Renal cortical epithelial cell (primary cell): ENCODE data around the gene CHGA. TPM values are rescaled to one million over a fixed set of nuclear protein-coding genes. Genes with fewer than 3 reads are reported as not detected.

Experiments
- DNase-seq: peaks from one replicate; pipeline ENCODE4 v3.0.0-alpha.2; 2011; ENCODE audit warnings: low read depth
- total RNA-seq: library from RNA; depleted of rRNA; stranded (reverse); fragments of >200 nt; gene quantifications from 2 replicates; pipeline ENCODE4 v1.2.3, GENCODE V29; 2014

The CHGA gene
- total RNA-seq, 1 donor from 2014 or later = not detected

DNA sequence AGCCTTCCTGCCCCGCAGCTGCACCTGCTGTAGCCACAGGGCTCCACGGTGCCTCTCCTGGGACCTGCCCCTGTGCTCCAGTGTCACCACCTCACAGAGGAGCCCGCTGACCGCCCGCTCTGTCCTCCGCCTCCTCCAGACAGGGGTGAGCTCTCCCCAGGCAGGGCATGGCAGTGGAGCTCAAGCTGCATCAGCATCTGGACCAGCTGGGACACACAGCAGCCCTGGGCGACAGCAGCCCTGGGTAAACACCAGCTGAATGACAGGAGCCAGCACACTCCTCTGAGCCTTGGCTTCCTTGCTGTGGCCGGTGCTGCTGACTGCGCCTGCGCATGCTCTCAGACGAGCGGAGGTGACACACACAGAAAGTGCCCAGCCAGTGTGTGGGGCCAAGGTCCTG is 22.0 kb downstream of the CHGA start:
- no peak for DNase-seq

DNA sequence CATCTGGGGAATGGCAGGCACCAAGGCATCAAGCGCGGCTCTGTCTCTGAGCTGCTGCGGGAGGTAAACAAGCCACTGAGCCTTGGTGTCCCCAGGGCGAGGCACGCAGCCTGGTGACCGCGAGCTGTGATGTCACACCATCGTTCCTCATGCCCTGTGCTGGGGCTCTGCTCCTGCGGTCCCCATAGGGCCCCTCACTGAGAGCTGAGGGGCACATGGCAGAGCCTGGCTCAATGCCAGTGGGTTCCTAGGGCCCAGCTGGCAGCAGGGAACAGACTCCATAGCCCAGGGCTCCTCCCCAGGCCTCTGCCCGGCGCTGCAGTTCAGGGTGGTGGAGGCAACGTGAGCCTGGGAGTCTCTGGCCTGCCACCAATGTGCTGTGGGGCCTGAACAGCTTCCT is 22.6 kb downstream of the CHGA start:
- DNase-seq = no peak

DNA sequence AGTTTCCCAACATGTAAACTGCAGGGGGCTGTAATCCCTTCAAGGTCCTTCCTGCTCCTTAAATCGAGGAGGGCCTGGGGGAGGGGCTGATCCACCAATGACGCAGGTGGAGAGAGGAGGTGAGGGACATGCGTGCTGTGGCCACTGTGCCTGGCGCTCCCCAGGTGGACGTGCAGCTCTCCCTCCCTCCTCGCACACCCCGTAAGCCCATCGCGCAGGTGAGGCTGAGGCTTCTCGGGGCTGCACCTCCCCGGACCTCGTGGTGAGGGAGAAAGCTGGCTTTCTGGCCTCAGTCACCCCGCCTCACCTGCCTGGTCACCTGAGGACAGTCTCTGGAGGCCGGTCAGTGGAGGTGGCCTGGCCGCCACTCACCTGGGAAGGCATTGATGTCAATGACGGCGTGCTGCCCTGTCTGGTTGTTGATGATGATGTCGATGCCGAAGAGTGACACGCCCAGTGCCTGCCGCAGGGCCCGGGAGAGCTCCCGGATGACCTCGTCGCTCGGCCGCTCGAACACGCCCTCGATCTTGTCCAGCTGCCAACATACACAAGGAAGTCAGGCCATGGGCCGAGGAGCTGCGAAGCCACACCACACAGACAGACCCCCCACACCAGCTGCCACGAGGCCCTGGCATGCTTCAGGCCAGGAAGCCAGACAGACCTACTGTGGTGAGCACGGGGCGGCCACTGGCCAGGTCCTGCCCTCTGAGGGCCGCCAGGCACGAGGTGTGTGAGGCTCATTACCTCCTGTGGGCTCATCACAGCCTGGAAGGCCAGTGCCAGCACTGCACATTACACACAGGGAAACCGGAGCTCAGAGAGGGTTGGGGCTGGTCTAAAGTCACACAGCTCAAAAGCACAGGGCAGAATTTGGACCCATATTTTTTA is 23.3 kb downstream of the CHGA start:
- peak; percentile 81 for DNase-seq

DNA sequence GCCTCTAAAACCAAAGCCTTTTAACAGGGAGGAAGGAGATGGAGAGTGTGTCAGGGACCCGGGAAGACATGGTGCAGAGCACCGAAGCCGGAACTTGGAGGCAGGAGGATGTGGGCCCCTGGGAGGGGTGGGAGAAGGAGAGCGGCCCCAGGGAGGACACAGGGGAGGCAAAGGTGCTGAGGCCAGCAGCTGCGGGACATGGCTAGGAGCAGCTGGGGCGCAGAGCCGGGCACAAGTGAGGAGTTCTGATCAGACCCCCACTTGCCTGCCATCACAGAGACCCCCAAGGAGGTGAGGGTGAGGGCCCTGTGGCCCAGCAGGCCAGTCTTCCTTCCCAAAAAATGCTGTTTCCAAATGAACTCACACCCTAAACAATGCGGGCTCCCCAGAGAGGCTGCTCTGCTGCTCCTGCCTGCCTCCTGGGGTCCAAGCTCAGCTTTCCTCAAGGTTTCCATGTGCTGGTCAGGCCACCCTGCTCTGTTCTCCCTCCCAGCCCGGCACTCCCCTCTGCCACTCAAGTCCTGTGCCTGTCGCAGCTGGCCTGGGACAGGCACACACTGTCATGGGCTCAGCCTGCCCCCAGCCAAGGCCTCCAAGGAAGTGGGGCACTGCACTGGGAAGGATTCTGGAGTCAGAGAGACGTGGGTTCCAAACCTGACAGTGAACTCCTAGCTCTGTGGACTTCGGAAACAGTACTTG is 24.0 kb downstream of the CHGA start:
- no peak for DNase-seq

DNA sequence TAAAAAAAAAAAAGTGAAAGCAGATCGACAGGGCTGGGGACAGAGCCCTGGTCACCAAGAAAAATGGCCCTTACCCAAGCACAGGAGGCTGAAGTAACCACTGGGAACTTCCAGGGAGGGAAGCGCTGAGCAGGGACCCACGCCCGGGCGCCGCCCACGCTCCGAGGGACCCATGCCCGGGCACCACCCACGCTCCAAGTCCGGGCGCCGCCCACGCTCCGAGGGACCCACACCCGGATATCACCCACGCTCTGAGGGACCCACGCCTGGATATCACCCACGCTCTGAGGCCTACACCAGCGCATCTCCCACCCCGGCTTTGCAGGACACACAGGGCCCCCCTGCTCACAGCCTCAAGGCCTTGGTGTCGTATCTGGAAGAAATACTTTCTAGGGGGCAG is 25.7 kb downstream of the CHGA start:
- no peak for DNase-seq

DNA sequence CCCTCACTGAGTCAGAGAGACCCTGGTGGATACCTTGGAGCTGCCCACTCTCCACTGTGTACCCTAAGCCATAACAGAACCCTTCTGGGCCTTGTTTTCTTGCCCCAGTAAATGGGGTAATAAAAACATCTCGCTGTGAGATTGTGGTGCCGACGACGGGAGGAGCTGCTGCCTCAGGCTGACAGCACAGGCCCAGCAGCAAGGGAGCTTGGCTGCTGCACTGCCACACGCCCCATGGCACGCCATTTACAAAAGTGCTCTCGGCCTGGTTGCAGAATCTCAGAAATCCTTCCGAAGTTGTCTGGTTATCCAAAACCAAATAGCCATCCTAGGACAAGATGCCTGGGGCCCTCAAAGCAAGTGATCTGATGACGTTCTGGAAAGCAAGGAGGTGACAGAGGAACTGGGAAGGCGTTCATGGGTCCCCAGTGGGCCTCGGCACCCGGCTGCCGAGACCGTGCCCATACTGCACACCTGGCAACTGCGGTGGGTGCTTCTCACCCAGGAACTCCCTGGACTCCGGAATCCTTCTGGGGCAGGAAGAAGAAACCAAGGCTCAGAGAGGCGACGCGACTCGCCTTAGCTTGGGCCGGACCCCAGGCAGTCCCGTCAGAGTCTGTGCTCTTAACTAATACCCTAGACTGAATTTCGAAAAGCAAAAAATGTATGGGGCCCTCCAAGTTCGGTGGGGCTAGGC is 26.7 kb downstream of the CHGA start:
- no peak for DNase-seq

DNA sequence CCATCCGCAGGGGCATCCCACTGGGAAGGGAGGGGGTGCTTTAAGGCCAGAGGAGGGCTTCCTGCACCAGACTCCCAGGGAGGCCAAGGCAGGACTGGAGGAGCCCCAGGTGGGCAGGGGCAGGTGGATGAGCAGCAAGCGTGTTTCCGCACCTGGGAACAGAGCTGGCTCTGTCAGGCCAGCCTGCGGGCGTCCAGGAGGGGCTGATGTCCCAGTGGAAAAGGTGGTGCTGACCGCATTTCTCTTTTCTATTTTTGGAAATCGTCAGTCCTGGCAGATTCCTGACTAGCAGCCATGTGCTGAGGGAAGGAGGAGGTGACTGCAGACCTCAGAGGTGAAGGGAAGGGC is 27.2 kb downstream of the CHGA start:
- no peak for DNase-seq

DNA sequence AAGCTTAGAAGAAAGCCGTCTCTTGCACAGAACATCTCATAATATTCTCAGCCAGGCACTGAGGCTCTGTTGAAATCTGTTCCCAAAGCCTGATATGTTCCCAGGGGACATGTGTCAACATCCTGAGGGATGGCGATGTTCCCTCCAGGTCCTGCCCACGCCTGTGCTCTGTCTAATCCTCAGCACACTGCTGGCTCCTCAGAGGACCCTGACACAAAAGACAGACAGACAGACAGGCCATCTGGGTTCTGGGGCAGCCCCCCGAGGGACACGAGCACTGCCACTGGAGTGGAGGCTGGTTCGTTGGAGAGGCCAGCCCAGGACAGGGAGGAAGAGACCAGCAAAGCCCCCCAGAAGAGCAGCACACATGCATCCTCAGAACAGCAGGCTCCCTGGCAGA is 27.8 kb downstream of the CHGA start:
- no peak for DNase-seq

DNA sequence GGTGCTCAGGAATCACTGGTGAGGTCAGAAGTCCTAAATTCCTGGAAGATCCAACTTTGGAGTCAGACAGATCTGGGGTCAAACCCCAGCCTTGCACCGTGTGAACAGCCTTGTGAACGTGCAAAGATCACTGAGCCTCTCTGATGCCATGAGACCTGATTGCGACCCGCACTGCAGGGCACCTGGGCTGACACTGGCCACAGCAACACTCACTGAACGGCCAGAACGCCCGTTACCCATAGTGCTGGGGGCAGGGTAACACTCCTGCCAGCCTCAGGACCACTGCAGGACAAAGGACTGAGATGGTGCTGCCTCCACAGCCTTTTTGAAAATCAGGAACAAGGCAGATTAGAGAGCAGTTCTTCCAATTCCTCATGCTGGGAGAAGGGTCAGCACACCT is 28.3 kb downstream of the CHGA start:
- DNase-seq = no peak

DNA sequence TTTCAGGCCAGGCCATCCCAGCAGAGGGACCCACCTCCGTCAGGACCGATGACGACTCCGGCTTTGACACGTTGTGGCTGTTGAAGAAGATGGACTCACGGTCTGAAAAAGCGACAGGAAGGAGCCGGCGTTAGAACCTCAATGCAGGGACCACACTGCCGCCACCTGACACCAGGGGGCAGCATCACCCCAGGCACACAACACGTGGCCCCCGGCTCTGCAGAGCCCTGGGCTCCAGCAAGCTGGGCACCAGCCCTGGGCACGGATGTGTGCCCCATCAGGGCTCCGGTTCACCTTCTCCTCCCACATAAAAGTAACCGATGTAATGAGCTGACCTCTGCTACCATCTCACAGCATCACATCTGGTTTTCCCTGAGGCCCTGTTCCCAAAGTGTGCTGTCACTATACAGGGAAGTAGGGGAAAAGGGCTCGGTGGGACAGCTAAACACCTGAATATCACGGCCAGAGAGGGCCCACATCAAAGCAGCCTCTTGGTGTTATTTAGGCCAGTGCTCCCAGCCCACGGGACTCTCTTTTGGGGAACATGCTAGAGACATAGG is 29.0 kb downstream of the CHGA start:
- peak; percentile 25 for DNase-seq

DNA sequence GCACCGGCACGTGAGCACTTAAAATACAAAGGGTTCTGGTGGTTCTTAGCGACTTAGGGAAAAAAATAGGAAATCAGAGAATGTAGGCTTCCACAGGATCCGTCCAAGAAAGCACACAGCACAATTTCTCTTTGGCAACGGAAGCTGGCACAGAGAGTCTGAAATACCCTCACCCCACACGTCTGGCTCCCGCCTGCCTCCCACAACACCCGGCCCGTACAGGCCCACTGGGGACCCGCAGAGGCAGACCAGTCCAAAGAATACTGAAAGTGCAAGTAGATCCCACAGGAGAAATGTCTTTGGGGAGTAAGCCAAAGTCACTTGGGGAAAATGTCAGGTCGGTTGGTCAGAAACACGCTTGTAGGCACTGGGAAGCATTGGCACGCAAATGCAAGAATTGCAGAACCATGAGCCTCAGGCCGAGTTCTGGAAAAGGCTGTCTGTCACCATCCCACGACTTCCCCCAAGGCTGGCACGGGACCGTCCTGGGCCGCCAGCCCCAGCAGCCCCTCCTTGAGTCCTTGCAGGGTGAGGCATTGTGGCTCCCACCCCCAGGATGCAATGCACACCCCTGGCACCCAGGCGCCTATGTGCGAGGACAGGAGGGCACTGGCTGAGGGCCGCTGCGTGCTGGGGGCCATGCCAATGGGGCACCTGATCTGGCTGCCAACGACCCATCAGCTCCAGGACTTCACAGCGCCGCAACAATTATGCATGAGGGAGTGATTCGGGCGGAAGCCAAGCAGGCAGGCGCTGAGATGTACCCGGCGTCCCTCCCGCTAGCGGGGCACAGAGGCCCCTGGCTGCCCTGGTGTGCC is 29.7 kb downstream of the CHGA start:
- DNase-seq = no peak

DNA sequence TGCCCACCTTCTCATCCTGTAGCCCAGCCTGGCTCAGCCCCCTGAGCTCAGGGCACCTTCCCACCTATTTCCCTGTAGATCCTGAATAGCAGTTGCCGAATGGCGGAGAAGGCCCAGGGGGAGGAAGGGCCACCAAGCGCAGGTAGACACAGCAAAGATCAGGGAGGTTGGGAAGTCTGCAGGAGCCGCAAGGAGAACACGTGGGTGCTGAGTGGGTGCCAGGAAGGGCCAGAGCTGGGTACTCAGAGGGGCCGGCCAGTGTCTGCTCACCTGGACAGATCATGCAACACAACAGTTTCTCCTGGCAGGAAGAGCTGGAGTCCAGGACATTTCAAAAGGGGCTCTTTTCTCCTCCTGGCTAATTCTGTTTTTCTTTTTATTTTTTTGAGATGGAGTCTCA is 30.6 kb downstream of the CHGA start:
- DNase-seq = no peak

DNA sequence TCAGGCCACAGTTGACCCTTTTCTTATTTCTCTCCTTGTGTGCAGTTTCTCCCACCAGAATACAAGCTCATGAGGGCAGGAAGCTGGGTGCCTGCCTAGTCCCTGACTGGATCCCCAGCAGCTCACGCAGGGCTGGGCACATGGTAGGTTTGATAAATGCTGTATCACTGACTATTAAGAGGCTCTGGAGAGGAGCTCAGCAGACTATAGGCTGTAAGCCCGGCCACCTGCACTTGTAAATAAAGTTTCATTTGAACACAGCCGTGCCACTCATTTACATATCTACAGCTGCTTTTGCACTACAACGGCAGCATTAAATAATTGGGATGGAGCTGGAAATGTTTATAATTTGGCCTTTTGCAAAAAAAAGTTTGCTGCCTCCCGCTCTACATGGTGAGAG is 32.0 kb downstream of the CHGA start:
- no peak for DNase-seq

DNA sequence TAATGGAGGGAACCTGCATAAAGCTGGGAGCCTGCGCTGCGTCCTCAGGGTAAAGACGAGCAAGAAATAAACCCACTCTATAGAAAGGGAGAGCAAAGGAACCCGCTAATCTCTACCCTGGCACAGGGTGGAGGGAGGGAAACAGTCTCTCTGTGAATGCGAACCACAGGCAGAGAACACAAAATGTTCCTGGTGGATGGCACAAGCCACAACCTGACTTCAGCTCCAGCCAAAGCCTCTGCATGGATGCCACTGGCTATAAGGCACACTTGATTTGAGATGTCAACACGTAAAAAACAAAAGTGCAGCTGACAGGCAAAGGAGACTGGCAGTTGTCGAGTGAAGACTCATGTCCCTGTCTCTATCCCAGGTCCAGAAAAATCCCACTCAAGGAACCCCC is 32.4 kb downstream of the CHGA start:
- DNase-seq = no peak

DNA sequence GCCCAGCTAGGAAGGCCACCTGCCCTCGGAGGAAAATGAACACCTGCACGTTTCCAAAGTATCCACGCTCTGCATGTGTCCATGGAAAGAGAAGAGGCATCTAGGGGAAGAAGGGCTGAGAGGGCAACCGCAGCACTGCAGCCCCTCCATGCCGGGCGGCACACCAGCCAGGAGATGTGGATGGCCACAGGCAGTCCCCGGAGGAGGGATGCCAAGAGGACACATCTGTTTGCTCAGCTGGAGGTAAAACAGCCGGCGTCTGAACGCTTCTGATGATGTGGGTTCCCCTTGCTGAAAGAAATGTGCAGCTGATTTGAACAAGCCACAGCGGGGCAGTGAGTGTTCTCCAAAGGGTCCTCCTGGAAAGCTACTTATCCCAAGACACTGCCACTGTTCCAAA is 34.0 kb downstream of the CHGA start:
- no peak for DNase-seq

DNA sequence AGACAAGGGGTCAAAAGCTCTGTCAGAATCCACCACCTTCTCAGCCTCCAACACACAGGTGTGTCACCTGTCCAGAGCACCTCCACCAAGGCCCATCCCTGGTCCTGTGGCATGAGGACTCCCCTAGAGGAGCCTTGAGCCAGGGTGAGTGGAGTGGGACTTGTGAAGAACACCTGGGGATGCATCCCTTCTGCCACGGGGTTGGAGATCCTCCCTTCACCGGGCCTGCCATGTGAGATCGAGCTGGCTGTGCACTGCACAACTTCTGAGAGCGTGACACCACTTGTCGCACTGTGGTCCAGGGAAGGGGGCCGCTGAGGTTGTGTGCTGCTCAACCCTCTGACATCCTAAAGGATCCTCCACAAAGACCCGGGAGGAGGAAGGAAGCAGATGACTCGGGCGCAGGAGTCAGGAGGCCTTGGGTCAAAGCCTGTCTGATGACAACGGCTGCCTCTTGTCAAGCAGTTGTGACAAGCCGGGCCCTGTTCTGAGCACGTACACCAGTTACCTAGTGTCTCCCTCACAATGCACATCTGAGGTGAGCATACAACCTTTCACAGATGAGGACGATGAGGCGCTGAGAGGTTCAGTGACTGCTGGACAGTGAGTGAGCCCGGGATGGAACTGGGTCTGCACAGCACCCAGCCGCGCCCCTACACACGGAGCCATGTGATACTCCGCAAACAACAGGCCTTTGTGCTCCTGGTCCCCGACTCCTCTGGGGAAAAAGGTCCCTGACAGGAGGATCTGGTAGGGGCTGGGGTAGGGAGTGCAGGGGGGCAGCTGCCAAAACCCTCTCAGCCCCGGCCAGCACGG is 35.6 kb downstream of the CHGA start:
- no peak for DNase-seq

DNA sequence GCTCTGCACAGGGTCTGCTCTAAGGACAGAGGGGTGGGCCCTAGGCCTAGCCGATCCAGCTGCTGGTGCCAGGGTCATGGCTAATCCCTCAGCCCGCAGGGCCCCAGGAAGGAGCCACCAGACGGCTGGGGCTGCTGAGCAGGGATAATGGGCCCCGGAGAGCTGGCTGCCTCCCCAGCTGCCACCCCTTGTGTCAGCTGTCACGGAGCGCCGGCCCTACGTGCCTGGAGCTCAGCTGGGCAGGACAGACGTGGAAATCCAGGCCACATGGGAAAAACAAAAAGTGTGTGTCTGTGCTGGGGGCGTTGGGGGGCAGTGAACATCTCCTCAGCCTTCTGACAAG is 36.2 kb downstream of the CHGA start:
- DNase-seq = no peak

DNA sequence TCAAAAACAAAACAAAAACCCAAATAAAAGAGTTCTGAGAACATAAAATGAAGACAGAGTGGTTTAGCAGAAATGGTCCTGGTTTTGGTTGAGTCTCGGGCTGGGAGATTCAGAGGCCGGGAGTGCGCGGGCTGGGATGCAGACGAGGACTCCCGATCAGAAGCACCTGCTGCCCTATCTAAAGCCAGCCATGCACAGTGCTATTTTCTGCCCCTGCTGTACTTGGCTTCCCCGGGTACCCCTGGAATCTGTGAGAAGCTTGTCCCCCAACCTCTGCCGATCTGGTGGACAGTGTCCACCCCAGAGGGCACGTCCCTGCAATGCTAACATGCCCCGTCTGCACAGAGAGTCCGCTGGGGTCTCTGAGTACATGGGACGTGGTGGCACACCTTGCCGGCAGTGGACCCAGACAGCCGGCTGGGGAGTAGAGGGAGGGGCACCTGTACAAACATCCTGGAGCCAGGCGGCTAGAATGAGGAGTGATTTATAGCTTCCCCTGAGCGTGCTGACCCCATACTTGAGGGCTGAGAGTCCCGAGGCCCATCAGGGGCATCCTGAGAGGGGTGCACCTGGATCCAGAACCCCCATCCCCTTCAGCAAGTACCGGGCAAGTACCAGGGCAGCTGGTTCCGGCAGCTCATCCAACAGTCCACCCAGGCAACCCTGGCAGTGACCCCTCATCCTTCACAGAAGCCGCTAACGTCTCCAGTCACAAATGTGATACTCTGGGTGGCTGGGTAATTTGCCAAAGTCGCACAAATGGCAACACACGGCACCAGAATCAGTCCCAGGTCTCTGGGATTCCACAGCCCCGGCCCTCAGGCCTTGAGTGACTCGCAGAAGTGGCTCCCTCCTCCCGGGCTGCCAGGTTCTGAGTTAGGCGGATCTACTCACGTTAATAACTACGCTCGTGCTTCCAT is 37.1 kb downstream of the CHGA start:
- no peak for DNase-seq

DNA sequence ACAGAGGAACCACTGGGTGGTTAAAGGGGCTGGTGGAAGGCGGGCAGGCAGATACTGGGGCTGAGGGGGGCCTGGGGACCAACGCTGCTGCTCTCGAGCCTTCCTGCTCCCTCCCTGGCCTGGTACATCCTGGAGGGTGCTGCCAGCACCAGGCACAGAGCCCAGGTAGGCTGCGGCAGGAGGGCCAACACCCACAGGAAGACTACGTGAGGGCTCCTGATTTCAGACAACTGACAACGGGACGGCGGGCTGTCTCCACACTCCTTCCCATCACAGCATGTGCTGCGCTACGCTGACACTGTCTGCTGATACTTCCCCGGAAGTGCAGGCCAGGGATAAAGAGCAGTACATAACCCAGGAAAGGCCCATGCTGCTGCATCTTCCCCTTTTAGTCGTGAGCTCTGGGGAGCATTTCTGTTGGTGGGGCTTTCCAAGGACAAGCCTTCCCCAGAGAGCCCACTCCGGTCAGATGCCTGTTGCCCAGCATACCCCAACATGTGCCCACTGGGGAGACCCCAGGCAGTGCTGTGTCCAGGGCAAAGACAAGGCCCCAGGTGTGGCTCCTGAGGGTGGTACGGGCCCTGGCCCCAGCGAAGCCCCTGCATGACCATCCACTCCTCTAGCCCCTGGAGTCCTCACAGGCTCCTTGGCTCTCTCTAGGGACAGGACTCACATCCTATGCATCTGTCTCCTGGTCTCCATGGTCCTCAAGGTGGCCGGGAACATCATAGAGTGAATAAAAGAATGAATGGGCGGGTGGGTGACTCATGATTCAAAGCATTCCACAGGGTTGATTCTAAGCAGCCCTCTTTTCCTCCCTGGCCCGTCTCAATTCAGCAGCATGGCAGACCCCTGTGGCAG is 38.0 kb downstream of the CHGA start:
- peak; percentile 38 for DNase-seq
